OCI-M1 (cell line): ENCODE measurements around the gene PDE10A.

Experiments used
- DNase-seq: peaks from one replicate; lab custom pipeline; 2025; lab: John Stamatoyannopoulos, UW

The PDE10A gene

GRCh38 chr6:165662749-165663376 is at the start of gene PDE10A:
Gene PDE10A (minus strand): TSS chr6:165663241. CDS start chr6:165662811, 430 bp downstream.
- DNase-seq: no peak

- no peak for DNase-seq
These were observed 46.0 kb upstream of the PDE10A start for GRCh38 chr6:165708985-165709576.

DNA sequence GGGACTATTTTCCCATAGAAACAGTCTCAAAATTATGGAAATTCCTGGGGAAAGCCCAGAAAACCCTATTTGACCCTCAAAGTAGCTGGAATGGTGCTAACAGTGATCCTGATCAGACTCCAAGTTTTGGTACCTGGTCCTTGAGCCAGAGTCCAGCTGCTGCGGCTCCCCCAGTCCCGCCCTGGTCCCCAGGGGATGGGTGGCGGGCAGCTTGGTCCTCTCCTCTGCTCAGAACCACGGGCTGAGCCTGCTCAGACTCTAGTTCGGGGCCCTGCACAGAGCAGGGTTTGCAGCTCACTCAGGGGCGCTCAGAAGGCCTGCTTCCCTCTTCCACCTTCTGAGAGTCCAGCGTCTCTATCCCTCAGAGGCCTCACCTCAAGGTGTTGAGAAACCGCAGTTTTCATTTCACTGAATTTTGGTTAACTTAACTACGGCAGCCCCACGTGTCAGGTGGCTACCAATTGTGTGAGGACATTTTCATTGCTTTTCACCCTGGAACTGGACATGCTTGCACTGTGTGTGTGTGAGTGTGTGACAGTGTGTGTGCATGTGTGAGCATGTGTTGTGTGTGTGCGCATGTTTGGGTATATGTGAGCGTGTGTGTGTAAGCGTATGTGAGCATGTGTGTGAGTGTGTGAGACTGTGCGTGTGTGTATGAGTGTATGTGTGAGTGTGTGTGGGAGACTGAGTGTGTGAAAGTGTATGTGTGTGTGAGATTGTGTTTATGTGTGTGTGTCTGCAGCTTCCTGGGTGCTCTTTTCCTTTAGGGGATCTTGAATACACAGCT is 44.2 kb upstream of the PDE10A start:
- no peak for DNase-seq

- no peak for DNase-seq
These were observed 42.9 kb upstream of the PDE10A start for GRCh38 chr6:165705941-165706340.

DNA sequence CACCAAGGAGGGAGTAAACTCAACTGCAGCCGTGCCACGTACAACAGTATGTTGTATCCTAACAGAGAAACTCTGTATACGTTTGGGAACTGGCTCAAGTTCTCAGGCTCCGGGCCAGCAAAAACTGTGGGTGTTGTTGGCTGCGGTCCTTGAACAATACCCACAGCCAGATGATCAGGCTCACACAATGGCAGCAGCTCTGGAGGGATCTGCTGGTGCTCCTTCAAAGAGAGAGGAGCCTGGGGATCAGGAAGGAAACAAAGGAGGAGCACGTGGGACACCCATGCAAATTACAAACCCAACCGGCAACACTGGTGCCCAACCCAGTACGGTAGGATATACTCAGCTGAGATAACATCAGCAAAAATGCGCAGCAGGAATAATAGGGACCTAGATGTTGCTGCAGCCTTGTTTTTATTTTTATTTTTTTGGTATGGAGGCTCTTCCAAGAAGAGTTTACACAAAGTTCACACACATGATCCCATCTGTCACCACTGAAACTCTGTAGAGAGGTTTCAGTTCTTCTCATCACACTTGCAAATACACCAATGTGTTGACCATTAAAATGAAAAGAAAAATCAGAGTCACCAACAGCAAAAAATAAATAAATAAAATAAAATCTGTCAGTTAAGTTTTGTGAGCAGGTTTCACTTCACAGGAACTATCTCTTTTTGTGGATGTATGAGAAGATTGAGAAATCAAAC is 41.2 kb upstream of the PDE10A start:
- no peak for DNase-seq

GRCh38 chr6:165702669-165703068 is 39.6 kb upstream of the PDE10A start:
- no peak for DNase-seq

- no peak for DNase-seq
These were observed 38.7 kb upstream of the PDE10A start for GRCh38 chr6:165701564-165702354.

DNA sequence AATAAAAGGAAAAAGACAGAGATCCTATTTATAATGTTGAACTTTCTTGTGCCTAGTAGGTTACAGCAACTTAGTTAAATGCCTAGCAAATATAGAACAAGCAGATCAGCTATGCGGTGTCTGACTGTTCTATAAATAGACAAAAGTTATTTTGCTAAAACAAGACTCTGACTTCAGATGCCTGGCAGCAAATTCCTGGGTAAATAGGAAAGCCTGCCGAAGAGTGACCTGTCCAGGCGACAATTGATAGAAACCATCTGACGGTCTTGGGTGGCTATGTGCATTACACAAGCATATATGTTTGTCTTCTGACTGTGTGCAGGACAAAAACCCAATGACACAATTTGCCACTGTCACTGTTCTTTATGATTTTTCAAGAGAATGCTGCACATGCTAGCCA is 38.0 kb upstream of the PDE10A start:
- no peak for DNase-seq

GRCh38 chr6:165698868-165699267 is 35.8 kb upstream of the PDE10A start:
- no peak for DNase-seq

DNA sequence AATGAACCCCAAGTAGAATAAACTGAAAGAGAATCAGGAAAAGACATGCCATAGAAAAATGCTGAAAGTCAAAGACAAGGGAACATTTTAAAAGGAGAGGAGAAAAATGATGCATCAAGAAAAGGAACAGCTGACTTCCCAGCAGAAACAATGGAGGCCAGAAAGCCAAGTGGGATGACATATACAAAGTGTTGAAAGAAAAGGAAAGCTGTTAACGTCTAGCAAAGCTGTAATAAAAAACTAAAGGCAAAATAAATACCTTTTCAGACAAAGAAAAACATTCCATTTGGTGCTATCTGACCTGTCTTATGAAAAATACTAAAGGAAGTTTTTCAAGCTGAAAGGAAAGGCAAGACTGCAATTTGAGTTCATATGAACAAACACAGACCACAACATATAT is 34.1 kb upstream of the PDE10A start:
- DNase-seq: no peak

GRCh38 chr6:165695722-165696515 is 32.9 kb upstream of the PDE10A start:
- no peak for DNase-seq

DNA sequence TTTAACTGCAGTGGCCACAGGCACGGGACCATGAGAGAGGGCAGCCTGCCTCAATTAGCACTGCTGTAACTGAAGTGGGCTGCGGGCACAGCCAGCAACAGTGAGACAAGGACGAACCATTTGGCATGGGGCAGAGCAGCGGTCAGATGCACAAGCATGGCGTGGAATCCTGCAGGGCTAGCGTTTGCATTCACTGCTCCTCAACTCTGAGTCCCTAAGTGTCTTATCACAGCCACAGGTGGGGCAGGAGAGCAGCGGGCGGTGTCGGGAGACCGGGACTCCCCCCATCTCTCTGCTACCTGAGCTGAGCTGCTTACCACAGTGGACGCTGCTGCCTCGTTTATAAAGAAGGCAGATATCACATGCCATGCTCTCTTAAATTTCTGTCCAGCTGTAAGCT is 31.3 kb upstream of the PDE10A start:
- DNase-seq: no peak

DNA sequence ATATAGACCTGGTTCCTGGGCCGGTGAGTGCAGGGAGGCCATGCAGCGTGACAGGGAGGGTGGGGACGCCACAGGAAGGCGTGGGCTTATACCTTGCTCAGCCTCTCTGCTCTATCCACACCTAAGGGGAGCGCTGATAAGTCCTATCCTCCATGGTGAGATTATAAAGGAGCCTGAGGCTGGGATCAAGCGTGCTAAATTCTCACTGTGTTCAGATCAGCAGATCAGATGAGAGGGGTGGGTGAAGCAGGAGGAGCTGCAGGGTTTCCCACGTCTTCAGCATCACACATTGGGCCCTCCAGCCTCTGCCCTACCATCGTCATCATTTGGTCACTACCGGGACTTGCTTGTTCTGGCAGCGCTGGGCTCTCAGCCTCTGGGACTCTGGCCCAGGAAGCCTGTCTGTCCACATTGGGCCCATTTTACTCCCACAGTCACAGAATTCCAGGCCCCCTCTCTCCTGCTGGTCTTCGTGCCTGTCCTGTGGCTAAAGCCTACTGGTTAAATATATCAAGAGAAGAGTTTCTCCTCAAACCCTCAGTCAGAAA is 29.1 kb upstream of the PDE10A start:
- no peak for DNase-seq

GRCh38 chr6:165689699-165690098 is 26.7 kb upstream of the PDE10A start:
- no peak for DNase-seq

- DNase-seq: no peak
These were observed 23.7 kb upstream of the PDE10A start for GRCh38 chr6:165686596-165687365.

DNA sequence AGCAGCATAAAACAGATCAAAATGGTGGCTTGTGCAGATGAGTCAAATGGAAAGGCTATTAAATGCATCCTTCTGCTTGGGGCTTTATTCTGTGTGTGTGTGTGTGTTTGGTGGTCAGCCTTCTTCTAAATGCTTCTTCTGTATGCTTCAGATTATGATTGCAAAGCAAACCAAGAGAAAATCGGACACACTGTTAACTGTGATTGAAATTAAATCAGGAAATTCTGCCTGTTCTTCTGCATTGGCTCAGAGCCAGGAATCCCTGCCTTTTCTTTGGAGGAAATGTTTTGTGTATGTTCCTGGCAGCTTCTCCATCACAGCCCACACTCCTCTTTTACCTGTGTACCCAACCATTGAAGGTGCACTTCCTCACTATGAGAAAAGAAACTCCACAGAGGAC is 22.3 kb upstream of the PDE10A start:
- DNase-seq: no peak

- no peak for DNase-seq
These were observed 21.3 kb upstream of the PDE10A start for GRCh38 chr6:165684333-165684732.

GRCh38 chr6:165680975-165681374 is 17.9 kb upstream of the PDE10A start:
- DNase-seq: no peak

DNA sequence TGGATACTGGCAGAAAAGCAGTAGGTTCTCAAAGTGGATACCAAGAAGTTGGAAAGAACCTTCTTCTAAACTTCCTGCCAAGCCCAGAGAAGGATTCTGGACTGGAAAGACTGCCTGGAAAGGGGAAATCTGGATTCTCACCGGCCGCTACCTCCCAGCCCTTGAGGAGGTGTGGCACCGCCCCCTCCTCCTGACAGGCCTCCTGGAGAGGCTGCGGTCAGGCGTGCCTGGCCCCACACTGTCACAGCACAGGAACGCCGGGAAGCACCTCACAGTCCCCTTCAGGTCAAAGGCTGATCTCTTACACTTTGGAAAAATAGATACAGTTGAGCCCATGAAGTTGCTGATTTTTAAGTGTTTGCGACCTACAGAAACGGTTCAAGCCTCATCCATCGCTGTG is 16.3 kb upstream of the PDE10A start:
- no peak for DNase-seq

GRCh38 chr6:165678904-165679303 is 15.9 kb upstream of the PDE10A start:
- DNase-seq: no peak
